ENCODE data around the gene CPEB3.
"Not testable (repeated sequence)": the region's sequence is repeated elsewhere in the genome, so short reads cannot be mapped to it uniquely, and the experiment has no call there.

The CPEB3 gene

GRCh38 chr10:92208157-92208720 lies 82.6 kb downstream of the CPEB3 start:
- DNase-seq = no peak

- DNase-seq = no peak
Measured at GRCh38 chr10:92207061-92207460, 83.8 kb downstream of the CPEB3 start.

- no peak for DNase-seq
Measured at GRCh38 chr10:92203919-92204623, 86.8 kb downstream of the CPEB3 start.

- DNase-seq = no peak
Measured at GRCh38 chr10:92202536-92202935, 88.3 kb downstream of the CPEB3 start.

- no peak for DNase-seq
Measured at GRCh38 chr10:92200564-92200963, 90.3 kb downstream of the CPEB3 start.

GRCh38 chr10:92187101-92187500 lies 103.8 kb downstream of the CPEB3 start:
- no peak for DNase-seq

- no peak for DNase-seq
Measured at GRCh38 chr10:92184977-92185376, 105.9 kb downstream of the CPEB3 start.

GRCh38 chr10:92183199-92183598 lies 107.7 kb downstream of the CPEB3 start:
- no peak for DNase-seq

GRCh38 chr10:92181575-92181974 lies 109.3 kb downstream of the CPEB3 start:
- DNase-seq = peak; percentile 3

- no peak for DNase-seq
Measured at GRCh38 chr10:92180399-92180798, 110.5 kb downstream of the CPEB3 start.

- DNase-seq = no peak
Measured at GRCh38 chr10:92177546-92177945, 113.3 kb downstream of the CPEB3 start.

GRCh38 chr10:92175164-92175563 lies 115.7 kb downstream of the CPEB3 start:
- no peak for DNase-seq

- no peak for DNase-seq
Measured at GRCh38 chr10:92173996-92174395, 116.9 kb downstream of the CPEB3 start.

- no peak for DNase-seq
Measured at GRCh38 chr10:92164036-92164696, 126.7 kb downstream of the CPEB3 start.

- no peak for DNase-seq
Measured at GRCh38 chr10:92162541-92162940, 128.3 kb downstream of the CPEB3 start.

- no peak for DNase-seq
Measured at GRCh38 chr10:92156874-92157773, 133.8 kb downstream of the CPEB3 start.

GRCh38 chr10:92150823-92151222 lies 140.1 kb downstream of the CPEB3 start:
- no peak for DNase-seq

- DNase-seq = no peak
Measured at GRCh38 chr10:92149261-92149660, 141.6 kb downstream of the CPEB3 start.

GRCh38 chr10:92146781-92147180 lies 144.1 kb downstream of the CPEB3 start:
- no peak for DNase-seq

GRCh38 chr10:92146107-92146506 lies 144.8 kb downstream of the CPEB3 start:
- DNase-seq = no peak

GRCh38 chr10:92142949-92143348 lies 147.9 kb downstream of the CPEB3 start:
- DNase-seq = no peak

GRCh38 chr10:92142512-92142911 lies 148.4 kb downstream of the CPEB3 start:
- no peak for DNase-seq

- not testable (repeated sequence) for DNase-seq
Measured at GRCh38 chr10:92141147-92141546, 149.7 kb downstream of the CPEB3 start.
